ENCODE data around the gene ITGA5. TPM values are rescaled to one million over a fixed set of nuclear protein-coding genes. Genes with fewer than 3 reads are reported as not detected.

ITGA5 gene
- total RNA-seq, 1 experiment from 2014 or later, result 12.2 TPM

DNA sequence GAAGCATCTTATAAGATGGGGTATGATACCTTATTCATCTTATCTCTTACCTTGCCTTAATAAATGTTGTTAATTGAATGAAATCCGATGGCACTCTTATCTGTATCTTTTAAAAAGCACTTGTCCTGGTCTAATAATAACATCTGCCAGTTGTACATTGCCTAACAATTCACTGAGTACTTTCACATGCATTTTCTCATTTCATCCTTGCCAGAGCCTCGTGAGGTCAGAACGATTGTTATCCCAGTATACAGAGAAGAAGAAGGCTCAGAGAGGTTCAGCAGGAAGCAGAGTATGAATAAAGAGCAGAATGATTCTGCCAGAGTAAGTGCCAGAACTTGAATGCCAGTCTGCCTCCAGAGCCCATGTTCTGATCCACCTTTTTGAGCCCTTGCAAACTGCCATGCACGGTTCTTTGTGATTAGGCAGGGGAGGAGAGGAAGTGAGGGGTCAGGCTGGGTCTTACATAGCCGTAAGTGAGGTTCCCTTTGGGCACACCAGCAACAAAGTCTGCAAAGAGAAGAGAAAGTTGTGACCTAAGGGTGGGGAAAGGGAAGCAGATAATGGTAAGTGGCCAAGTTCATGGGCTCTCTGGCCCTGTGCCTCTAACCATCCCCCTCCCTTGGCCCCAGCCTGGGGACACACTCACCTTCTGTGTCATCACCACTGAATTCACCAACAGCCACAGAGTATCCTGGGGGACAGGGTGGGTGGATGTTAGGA lies 11.7 kb downstream of the ITGA5 start:
- Histone ChIP-seq H3K14ac (ENCODE audit: insufficient read depth, low read length) (no peak overlapping the region), H3K27ac (ENCODE audit: insufficient read length, low read depth, low read length) (no peak overlapping the region), H4K8ac (replicated peaks; ENCODE audit: insufficient read length, low read depth, low read length) (no peak overlapping the region), H2BK15ac (ENCODE audit: low read depth, low read length) (no peak overlapping the region), H3K56ac (ENCODE audit: insufficient read length, low read depth, low read length) (no peak overlapping the region), H3K18ac (ENCODE audit: insufficient read length, low read depth, low read length) (no peak overlapping the region), H3K23me2 (ENCODE audit: insufficient read length, low read depth, low read length, poor library complexity, severe bottlenecking) (no peaks in the 10 kb centered on the region), H3K4me2 (ENCODE audit: insufficient read depth, insufficient read length, low read length) (no peak overlapping the region), H3K79me2 (ENCODE audit: insufficient read depth, low read length) (no peaks in the 10 kb centered on the region), H3K9ac (ENCODE audit: extremely low read depth, insufficient read length, low read length) (no peak overlapping the region), H3K4me1 (ENCODE audit: insufficient read depth, low read length) (no peaks in the 10 kb centered on the region), H2BK5ac (ENCODE audit: insufficient read length, low read length) (no peak overlapping the region), H3T11ph (ENCODE audit: low read length) (no peak overlapping the region), H4K91ac (ENCODE audit: insufficient read length, low read depth, low read length) (no peak overlapping the region), H2BK12ac (ENCODE audit: insufficient read length, low read depth, low read length) (no peak overlapping the region), H3K9me3 (ENCODE audit: control insufficient read depth, low read depth, low read length) (no peaks in the 10 kb centered on the region), H2AK5ac (ENCODE audit: insufficient read length, low read length) (no peak overlapping the region), H2BK120ac (ENCODE audit: low read depth, low read length, poor library complexity, severe bottlenecking) (no peak overlapping the region), H2AFZ (ENCODE audit: low read length) (no peak overlapping the region), H3K79me1 (ENCODE audit: insufficient read depth, low read depth, low read length, poor library complexity, severe bottlenecking) (no peaks in the 10 kb centered on the region), H3K4ac (ENCODE audit: low read depth, low read length) (no peak overlapping the region), H4K20me1 (ENCODE audit: control insufficient read depth, insufficient read depth, insufficient read length) (no peaks in the 10 kb centered on the region), H2BK20ac (ENCODE audit: low read depth, low read length, poor library complexity, severe bottlenecking) (no peak overlapping the region), H3K27me3 (ENCODE audit: insufficient read depth, low read length) (no peaks in the 10 kb centered on the region), H4K5ac (ENCODE audit: insufficient read length, low read depth, low read length) (no peak overlapping the region), H3K23ac (ENCODE audit: insufficient read length, low read depth, low read length) (no peak overlapping the region)
- peaks cover 4 to 16% (median 8%) of the 10 kb centered on the region in 3 experiments; a peak in 5 of 7 replicates for H3K36me3 Mint-ChIP-seq (ENCODE audit: insufficient read depth in 1 of 3, low read depth in 3 of 3)
- H3K27me3 Mint-ChIP-seq (ENCODE audit: low read depth), result peaks cover 1% of the 10 kb centered on the region; the same call in 1 of the 2 replicates
- TF ChIP-seq, protein P1, sequence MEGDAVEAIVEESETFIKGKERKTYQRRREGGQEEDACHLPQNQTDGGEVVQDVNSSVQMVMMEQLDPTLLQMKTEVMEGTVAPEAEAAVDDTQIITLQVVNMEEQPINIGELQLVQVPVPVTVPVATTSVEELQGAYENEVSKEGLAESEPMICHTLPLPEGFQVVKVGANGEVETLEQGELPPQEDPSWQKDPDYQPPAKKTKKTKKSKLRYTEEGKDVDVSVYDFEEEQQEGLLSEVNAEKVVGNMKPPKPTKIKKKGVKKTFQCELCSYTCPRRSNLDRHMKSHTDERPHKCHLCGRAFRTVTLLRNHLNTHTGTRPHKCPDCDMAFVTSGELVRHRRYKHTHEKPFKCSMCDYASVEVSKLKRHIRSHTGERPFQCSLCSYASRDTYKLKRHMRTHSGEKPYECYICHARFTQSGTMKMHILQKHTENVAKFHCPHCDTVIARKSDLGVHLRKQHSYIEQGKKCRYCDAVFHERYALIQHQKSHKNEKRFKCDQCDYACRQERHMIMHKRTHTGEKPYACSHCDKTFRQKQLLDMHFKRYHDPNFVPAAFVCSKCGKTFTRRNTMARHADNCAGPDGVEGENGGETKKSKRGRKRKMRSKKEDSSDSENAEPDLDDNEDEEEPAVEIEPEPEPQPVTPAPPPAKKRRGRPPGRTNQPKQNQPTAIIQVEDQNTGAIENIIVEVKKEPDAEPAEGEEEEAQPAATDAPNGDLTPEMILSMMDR (conservative IDR thresholded peaks at IDR 0.05), result no peak
- H3K4me1 Mint-ChIP-seq, result peaks cover 8 to 13% of the 10 kb centered on the region in 2 experiments
- no peak overlapping the region for H3K27ac Mint-ChIP-seq
- no peak for DNase-seq
- no peak overlapping the region for H3K4me3 Mint-ChIP-seq
- no peaks in the 10 kb centered on the region for H3K9me3 Mint-ChIP-seq
- WGBS (ENCODE audit: extremely low coverage, insufficient read length, low lambda C conversion rate), result no CpG with 5 or more reads among the region's 5 CpGs
